ENCODE data around the gene VPS13C. TPM values are rescaled to one million over a fixed set of nuclear protein-coding genes. Genes with fewer than 3 reads are reported as not detected.

The VPS13C gene
- 78.7 and 103 TPM in 2 replicates for total RNA-seq

GRCh38 chr15:62060113-62060895 lies at the start of gene VPS13C:
TSS of gene VPS13C (minus strand) at chr15:62060447. CDS start at chr15:62060374, 73 bp downstream.
- peak; percentile 92 to 97 for DNase-seq (ENCODE audit: low read depth in 2 of 2)

- no peak for DNase-seq (ENCODE audit: low read depth in 2 of 2)
Measured at GRCh38 chr15:62109437-62109836, 49.2 kb upstream of the VPS13C start.

GRCh38 chr15:62108411-62108810 lies 48.2 kb upstream of the VPS13C start:
- peak; percentile 31 to 86 for DNase-seq (ENCODE audit: low read depth in 2 of 2)

- DNase-seq (ENCODE audit: low read depth in 2 of 2) = peak in 1 of 2 donors; percentile 45
Measured at GRCh38 chr15:62107571-62108121, 47.4 kb upstream of the VPS13C start.

- DNase-seq (ENCODE audit: low read depth in 2 of 2) = no peak
Measured at GRCh38 chr15:62106096-62106495, 45.8 kb upstream of the VPS13C start.

- DNase-seq (ENCODE audit: low read depth in 2 of 2) = no peak
Measured at GRCh38 chr15:62105266-62105665, 45.0 kb upstream of the VPS13C start.

GRCh38 chr15:62104846-62105245 lies 44.6 kb upstream of the VPS13C start:
- DNase-seq (ENCODE audit: low read depth in 2 of 2) = no peak

- DNase-seq (ENCODE audit: low read depth in 2 of 2) = no peak
Measured at GRCh38 chr15:62104401-62104800, 44.2 kb upstream of the VPS13C start.

- DNase-seq (ENCODE audit: low read depth in 2 of 2) = no peak
Measured at GRCh38 chr15:62103431-62103830, 43.2 kb upstream of the VPS13C start.

GRCh38 chr15:62099094-62099601 lies 38.9 kb upstream of the VPS13C start:
- DNase-seq (ENCODE audit: low read depth in 2 of 2) = peak; percentile 84 to 85

- DNase-seq (ENCODE audit: low read depth in 2 of 2) = no peak
Measured at GRCh38 chr15:62094388-62094787, 34.1 kb upstream of the VPS13C start.

- no peak for DNase-seq (ENCODE audit: low read depth in 2 of 2)
Measured at GRCh38 chr15:62093809-62094208, 33.6 kb upstream of the VPS13C start.

GRCh38 chr15:62090988-62091387 lies 30.7 kb upstream of the VPS13C start:
- DNase-seq (ENCODE audit: low read depth in 2 of 2) = no peak

GRCh38 chr15:62089616-62090015 lies 29.4 kb upstream of the VPS13C start:
- peak in 1 of 2 donors; percentile 55 for DNase-seq (ENCODE audit: low read depth in 2 of 2)

- DNase-seq (ENCODE audit: low read depth in 2 of 2) = peak in 1 of 2 donors; percentile 66
Measured at GRCh38 chr15:62088353-62088693, 28.1 kb upstream of the VPS13C start.

- DNase-seq (ENCODE audit: low read depth in 2 of 2) = peak; percentile 77 to 95
Measured at GRCh38 chr15:62087671-62088352, 27.6 kb upstream of the VPS13C start.

- peak; percentile 30 to 36 for DNase-seq (ENCODE audit: low read depth in 2 of 2)
Measured at GRCh38 chr15:62085740-62086139, 25.5 kb upstream of the VPS13C start.

GRCh38 chr15:62083194-62084154 lies 23.2 kb upstream of the VPS13C start:
- DNase-seq (ENCODE audit: low read depth in 2 of 2) = no peak

- DNase-seq (ENCODE audit: low read depth in 2 of 2) = no peak
Measured at GRCh38 chr15:62079594-62079993, 19.3 kb upstream of the VPS13C start.

GRCh38 chr15:62075595-62076277 lies 15.5 kb upstream of the VPS13C start:
- DNase-seq (ENCODE audit: low read depth in 2 of 2) = no peak

All from lung microvascular endothelial cell (primary cell).